GM19099 (cell line): ENCODE data around the gene MAST4.

Experiments used
- POLR2A ChIP-seq: IDR thresholded peaks from 3 replicates; pipeline ENCODE4 v1.6.1; 2011; ENCODE audit warnings: low read depth; ENCODE audit not compliant: insufficient read length; ENCODE audit errors: extremely low read depth

The MAST4 gene

GRCh38 chr5:67094476-67095300 lies 498.5 kb downstream of the MAST4 start:
- TF ChIP-seq POLR2A = no peak

GRCh38 chr5:67095346-67096171 lies 499.4 kb downstream of the MAST4 start:
- TF ChIP-seq POLR2A = no peak

- no peak for TF ChIP-seq POLR2A
Observed at GRCh38 chr5:67098656-67099055, 502.5 kb downstream of the MAST4 start.

GRCh38 chr5:67100301-67100700 lies 504.1 kb downstream of the MAST4 start:
- no peak for TF ChIP-seq POLR2A

GRCh38 chr5:67102708-67103107 lies 506.5 kb downstream of the MAST4 start:
- no peak for TF ChIP-seq POLR2A

GRCh38 chr5:67104859-67105258 lies 508.7 kb downstream of the MAST4 start:
- TF ChIP-seq POLR2A = no peak

- no peak for TF ChIP-seq POLR2A
Observed at GRCh38 chr5:67105270-67105669, 509.1 kb downstream of the MAST4 start.

GRCh38 chr5:67106626-67107342 lies 510.6 kb downstream of the MAST4 start:
- TF ChIP-seq POLR2A = no peak

- no peak for TF ChIP-seq POLR2A
Observed at GRCh38 chr5:67111779-67112178, 515.6 kb downstream of the MAST4 start.

- TF ChIP-seq POLR2A = no peak
Observed at GRCh38 chr5:67115246-67115645, 519.1 kb downstream of the MAST4 start.

- no peak for TF ChIP-seq POLR2A
Observed at GRCh38 chr5:67115817-67116216, 519.6 kb downstream of the MAST4 start.

GRCh38 chr5:67118050-67118620 lies 521.9 kb downstream of the MAST4 start:
- no peak for TF ChIP-seq POLR2A

GRCh38 chr5:67119010-67119409 lies 522.8 kb downstream of the MAST4 start:
- TF ChIP-seq POLR2A = no peak

GRCh38 chr5:67120032-67120431 lies 523.8 kb downstream of the MAST4 start:
- no peak for TF ChIP-seq POLR2A

GRCh38 chr5:67123819-67124218 lies 527.6 kb downstream of the MAST4 start:
- TF ChIP-seq POLR2A = no peak

GRCh38 chr5:67124556-67124955 lies 528.4 kb downstream of the MAST4 start:
- no peak for TF ChIP-seq POLR2A

GRCh38 chr5:67129768-67130167 lies 533.6 kb downstream of the MAST4 start:
- TF ChIP-seq POLR2A = no peak
